Dendritic cell treated with granulocyte-macrophage colony-stimulating factor and Interleukin-4, amounts not matched to agents 40 ng/mL and 50 ng/mL, for 4 days (primary cell): ENCODE measurements around the gene KCNG2.

Experiments used
- H3K27ac Mint-ChIP-seq: one replicate; pipeline ENCODE4 v1.8.0; 2022; ENCODE audit warnings: mild to moderate bottlenecking, mixed read lengths
- H3K27me3 Mint-ChIP-seq: one replicate; pipeline ENCODE4 v1.8.0; 2022; ENCODE audit warnings: mild to moderate bottlenecking, mixed read lengths
- H3K36me3 Mint-ChIP-seq: one replicate; pipeline ENCODE4 v1.8.0; 2022; ENCODE audit warnings: low read depth, mixed read lengths
- H3K4me1 Mint-ChIP-seq: one replicate; pipeline ENCODE4 v1.8.0; 2022; ENCODE audit warnings: low read depth, mixed read lengths
- H3K4me3 Mint-ChIP-seq: one replicate; pipeline ENCODE4 v1.8.0; 2022; ENCODE audit warnings: mild to moderate bottlenecking, moderate library complexity, mixed read lengths
- H3K9me3 Mint-ChIP-seq: one replicate; pipeline ENCODE4 v1.8.0; 2022; ENCODE audit warnings: mixed read lengths
- intact Hi-C: fragments of 100-400 bp; cut with micrococcal nuclease; formaldehyde crosslinking; loops from one replicate; pipeline ENCODE4 v1.15.0; 2022

Gene KCNG2

DNA sequence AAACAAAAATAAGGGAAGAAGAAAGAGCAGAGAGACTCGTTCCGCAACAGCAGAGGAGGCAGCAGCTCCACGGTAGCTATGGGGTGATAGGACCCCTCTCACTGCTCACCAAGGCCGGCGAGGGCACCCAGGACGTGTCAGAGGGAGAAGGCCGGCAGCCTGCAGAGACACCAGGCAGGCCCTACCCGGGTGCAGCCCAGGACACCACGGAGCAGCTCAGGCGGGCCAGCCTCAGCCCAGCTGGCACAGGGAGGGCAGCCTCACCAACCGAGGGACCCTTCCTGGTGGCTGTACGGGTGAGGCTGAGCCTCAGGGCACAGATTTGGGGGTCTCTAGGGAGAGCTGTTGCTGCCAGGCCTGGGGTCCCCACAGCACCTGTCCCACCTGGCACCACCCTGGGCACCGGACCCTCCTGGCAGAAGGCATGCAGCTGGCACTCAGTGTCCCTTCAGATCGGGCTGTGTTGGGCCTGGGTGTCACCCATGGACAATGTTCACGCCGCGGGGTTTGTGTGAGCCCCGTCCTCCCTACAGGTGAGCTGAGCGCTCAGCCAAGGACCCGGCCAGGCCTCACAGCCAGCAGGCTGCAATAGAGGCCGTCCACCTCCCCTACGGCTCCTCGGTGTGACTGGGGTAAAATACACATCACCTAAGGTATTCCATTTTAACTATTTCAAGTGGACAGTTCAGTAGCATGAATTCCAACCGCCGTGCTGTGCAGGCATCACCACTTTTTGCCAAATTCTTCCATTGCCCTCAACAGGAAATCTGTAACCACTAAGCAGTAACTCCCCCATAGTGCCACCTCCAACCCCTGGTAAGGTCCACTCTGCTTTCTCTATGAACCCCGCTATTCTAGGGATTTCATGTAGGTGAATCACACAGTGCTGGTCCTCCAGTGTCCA, 21.6 kb downstream of the KCNG2 start:
- intact Hi-C loops = no loop called here
- no peaks in the 10 kb centered on the region for H3K36me3 Mint-ChIP-seq
- H3K9me3 Mint-ChIP-seq = no peaks in the 10 kb centered on the region
- H3K4me1 Mint-ChIP-seq = peaks cover 60% of the 10 kb centered on the region
- peak overlapping the region; percentile 54 for H3K27ac Mint-ChIP-seq
- H3K27me3 Mint-ChIP-seq = peaks cover 30% of the 10 kb centered on the region
- no peak overlapping the region for H3K4me3 Mint-ChIP-seq

DNA sequence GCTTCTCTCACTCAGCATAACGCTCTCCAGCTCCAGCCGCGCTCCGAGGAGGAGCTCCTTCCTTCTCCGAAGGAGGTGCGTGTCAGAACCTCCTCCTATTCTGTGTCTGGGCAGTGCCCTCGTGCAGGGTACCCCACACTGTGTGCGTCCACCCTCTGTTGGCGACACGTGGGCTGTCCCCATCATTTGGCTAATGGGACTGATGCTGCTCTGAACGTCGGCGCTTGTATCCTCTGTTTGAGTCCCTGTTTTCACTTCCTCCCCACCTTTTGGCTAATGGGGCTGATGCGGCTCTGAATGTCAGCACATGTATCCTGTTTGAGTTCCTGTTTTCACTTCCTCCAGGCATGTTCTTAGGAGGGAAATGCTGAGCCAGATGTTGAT, 22.2 kb downstream of the KCNG2 start:
- H3K9me3 Mint-ChIP-seq = no peaks in the 10 kb centered on the region
- H3K4me3 Mint-ChIP-seq = no peak overlapping the region
- H3K27me3 Mint-ChIP-seq = peaks cover 30% of the 10 kb centered on the region
- no peaks in the 10 kb centered on the region for H3K36me3 Mint-ChIP-seq
- peaks cover 62% of the 10 kb centered on the region for H3K4me1 Mint-ChIP-seq
- intact Hi-C loops = no loop called here
- H3K27ac Mint-ChIP-seq = peak overlapping the region; percentile 54

DNA sequence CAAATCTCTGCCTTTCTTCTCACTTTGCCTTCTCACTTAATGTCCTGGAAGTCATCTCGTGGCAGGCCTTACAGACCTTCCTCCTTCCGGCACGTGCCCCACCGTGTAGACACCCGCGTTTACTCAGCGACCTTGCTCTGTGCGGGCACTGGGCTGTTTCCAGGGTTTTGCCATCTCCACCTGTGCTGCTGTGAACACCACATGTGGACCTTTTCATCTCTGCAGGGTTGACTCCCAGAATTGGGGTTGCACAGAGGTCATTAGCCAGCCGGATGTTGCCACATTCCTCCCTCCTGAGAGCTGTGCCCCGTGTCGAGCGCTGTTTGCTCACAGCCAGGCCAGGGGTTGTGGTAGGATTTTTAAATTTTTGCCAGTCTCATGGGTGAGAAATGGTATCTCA, 25.4 kb downstream of the KCNG2 start:
- H3K4me3 Mint-ChIP-seq = no peak overlapping the region
- H3K4me1 Mint-ChIP-seq = peaks cover 76% of the 10 kb centered on the region
- H3K36me3 Mint-ChIP-seq = no peaks in the 10 kb centered on the region
- peaks cover 12% of the 10 kb centered on the region for H3K27me3 Mint-ChIP-seq
- no peaks in the 10 kb centered on the region for H3K9me3 Mint-ChIP-seq
- H3K27ac Mint-ChIP-seq = peak overlapping the region; percentile 45
- intact Hi-C loops = no loop called here

DNA sequence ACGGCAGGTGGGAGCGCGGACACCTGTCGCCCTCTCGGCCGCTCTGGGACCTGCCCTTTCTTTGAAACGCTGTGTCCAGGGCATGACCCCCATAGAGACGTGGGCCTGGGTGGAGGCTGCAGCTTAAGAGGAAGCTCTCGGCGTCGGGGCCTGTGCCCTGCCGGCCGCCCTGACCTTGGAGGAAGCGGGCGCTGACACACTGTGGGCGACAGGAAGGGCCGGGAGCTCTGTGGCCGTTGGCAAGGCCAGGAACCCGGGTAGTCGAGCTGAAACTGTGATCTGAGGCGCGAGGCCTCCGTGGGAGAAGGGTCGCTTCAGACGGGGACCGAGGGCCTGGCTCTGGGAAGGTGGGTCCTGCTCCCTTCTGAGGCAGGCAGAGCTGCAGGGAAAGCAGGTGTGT, 28.2 kb downstream of the KCNG2 start:
- no peaks in the 10 kb centered on the region for H3K9me3 Mint-ChIP-seq
- H3K27me3 Mint-ChIP-seq = peaks cover 5% of the 10 kb centered on the region
- H3K4me3 Mint-ChIP-seq = no peak overlapping the region
- H3K36me3 Mint-ChIP-seq = no peaks in the 10 kb centered on the region
- peak overlapping the region; percentile 78 for H3K27ac Mint-ChIP-seq
- intact Hi-C loops = no loop called here
- peaks cover 48% of the 10 kb centered on the region for H3K4me1 Mint-ChIP-seq

DNA sequence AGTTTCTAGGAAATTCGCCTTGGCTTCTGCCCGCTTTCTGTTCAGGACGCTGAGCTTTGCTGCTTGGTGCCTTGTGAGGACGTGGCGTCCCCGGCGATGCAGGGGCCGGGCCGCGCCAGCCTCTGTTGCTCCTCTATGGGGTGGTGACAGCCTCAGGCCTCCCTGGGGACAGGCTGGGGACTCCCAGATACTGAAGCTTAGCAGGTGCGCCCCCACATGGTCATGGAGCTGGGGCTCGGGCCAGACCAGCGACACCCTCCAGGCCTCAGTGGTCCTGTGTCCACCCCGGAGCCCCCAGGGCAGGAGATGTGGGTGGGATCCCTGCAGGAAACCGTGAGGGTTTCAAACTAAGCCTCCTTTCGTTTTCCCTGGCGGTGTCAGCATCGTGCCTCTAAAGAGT, 29.2 kb downstream of the KCNG2 start:
- peaks cover under 1% of the 10 kb centered on the region for H3K9me3 Mint-ChIP-seq
- H3K36me3 Mint-ChIP-seq = no peaks in the 10 kb centered on the region
- H3K4me1 Mint-ChIP-seq = peaks cover 42% of the 10 kb centered on the region
- H3K27me3 Mint-ChIP-seq = peaks cover 5% of the 10 kb centered on the region
- intact Hi-C loops = no loop called here
- peak overlapping the region; percentile 10 for H3K27ac Mint-ChIP-seq
- H3K4me3 Mint-ChIP-seq = no peak overlapping the region

DNA sequence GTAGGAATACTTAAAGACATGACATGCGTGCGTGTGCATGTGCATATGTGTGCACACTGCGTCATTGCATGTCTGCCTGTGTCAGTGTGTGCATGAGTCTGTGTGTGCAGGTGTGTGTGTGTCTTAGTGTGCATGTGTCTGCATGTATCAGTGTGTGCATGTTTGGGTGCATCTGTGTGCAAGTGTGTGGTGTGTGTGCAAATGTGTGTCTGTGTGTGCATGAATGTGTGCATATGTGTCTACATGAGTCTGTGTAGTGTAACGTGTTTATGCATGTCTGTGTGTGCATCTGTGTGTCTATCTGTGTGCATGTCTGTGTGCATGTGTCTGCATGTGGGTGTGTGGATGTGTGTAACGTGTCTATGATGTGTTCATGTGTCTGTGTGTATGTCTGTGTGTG, 30.5 kb downstream of the KCNG2 start:
- H3K27ac Mint-ChIP-seq = no peak overlapping the region
- H3K9me3 Mint-ChIP-seq = peaks cover 8% of the 10 kb centered on the region
- intact Hi-C loops = no loop called here
- peaks cover 6% of the 10 kb centered on the region for H3K27me3 Mint-ChIP-seq
- H3K4me3 Mint-ChIP-seq = no peak overlapping the region
- H3K36me3 Mint-ChIP-seq = no peaks in the 10 kb centered on the region
- peaks cover 31% of the 10 kb centered on the region for H3K4me1 Mint-ChIP-seq

DNA sequence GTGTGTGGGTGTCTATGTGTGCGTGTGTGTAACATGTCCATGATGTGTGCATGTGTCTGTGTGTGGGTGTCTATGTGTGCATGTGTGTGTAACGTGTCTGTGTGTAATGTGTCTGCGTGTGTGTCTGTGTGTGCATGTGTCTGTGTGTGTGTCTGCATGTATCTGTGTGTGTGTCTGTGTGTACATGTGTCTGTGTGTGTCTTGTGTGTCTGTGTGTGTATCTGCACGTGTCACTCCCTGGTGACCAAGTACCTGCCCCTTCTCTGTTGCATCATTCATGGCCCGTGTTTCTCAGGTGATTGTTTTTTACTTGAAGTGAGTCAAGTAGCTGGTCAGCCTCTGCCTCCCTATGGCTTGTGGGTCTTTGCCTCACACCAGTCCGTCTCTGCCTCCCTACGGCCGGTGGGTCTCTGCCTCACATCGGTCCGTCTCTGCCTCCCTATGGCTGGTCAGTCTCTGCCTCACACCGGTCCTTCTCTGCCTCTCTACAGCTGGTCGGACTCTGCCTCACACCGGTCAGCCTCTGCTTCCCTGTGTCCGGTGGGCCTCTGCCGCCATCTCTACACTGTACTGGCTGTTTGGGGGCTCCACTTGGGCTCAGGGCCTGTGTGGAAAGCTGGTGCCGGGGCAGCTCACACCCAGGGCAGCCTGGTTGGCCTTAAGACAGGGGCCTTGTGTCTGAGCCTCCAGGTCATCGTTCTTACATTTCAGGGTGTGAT, 31.6 kb downstream of the KCNG2 start:
- Mint-ChIP-seq H3K27me3 (peaks cover 2% of the 10 kb centered on the region), H3K27ac (no peak overlapping the region)
- intact Hi-C loops = no loop called here

DNA sequence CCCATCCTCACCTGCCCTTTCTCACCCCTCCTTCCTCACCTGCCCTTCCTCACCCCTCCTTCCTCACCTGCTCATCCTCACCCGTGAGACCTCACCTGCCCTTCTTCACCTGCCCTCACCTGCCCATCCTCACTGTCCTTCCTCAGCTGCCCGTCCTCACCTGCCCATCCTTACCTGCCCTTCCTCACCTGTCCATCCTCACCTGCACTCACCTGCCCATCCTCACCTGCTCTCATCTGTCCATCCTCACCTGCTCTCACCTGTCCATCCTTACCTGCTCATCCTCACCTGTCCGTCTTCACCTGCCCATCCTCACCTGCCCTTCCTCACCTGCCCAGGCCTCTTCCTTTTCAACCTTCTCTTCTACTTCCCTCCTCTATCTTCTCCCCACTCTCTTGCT, 34.4 kb downstream of the KCNG2 start:
- H3K36me3 Mint-ChIP-seq = no peaks in the 10 kb centered on the region

More for the DNA sequence above, 31.6 kb downstream of the KCNG2 start:
- no peak overlapping the region for H3K4me3 Mint-ChIP-seq
- H3K36me3 Mint-ChIP-seq = no peaks in the 10 kb centered on the region
- peaks cover 23% of the 10 kb centered on the region for H3K4me1 Mint-ChIP-seq
- peaks cover 8% of the 10 kb centered on the region for H3K9me3 Mint-ChIP-seq

DNA sequence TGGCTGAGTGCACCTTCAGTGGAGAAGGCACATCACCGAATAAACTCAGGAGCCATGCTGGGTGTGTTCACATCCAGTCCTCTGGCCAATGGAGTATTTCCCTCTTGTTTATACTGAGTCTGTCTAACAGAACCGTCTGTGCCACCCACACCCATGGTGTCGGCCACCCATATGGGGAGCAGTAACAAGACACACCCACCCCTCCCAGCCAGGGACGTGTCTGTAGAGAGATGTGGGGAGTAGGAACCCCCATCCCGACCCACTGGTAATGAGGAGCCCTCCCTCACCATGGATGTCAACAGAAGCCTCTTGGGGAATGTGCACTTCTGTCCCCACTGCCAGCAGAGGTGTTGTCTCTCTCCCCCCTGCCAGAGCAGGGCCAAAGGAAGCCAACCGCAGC, 37.1 kb downstream of the KCNG2 start:
- H3K27ac Mint-ChIP-seq = no peak overlapping the region
- intact Hi-C loops = no loop called here
- peaks cover 50% of the 10 kb centered on the region for H3K9me3 Mint-ChIP-seq
- H3K4me3 Mint-ChIP-seq = no peak overlapping the region
- H3K36me3 Mint-ChIP-seq = no peaks in the 10 kb centered on the region
- peaks cover 4% of the 10 kb centered on the region for H3K27me3 Mint-ChIP-seq
- H3K4me1 Mint-ChIP-seq = no peaks in the 10 kb centered on the region

More for the DNA sequence above, 34.4 kb downstream of the KCNG2 start:
- H3K4me1 Mint-ChIP-seq = peaks cover 2% of the 10 kb centered on the region
- H3K9me3 Mint-ChIP-seq = peaks cover 31% of the 10 kb centered on the region
- peaks cover 2% of the 10 kb centered on the region for H3K27me3 Mint-ChIP-seq
- intact Hi-C loops = no loop called here
- no peak overlapping the region for H3K27ac Mint-ChIP-seq
- no peak overlapping the region for H3K4me3 Mint-ChIP-seq

DNA sequence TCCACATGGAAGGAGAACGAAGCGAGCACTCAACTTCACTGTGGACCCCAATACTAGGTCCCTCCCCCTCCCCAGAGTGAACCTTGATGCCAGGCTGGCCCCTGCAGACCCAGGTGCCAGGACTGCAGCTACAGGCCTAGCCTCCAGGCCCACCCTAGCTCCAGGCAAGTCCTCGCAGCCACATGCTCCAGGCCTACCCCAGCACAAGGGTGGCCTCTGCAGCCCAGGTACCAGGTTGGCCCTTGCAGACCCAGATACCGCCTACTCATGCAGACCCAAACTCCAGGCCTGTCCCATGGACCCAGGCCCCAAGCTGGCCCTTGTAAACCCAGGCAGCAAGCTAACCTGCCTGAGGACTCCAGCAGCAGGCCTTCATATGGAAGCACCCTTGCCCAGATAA, 44.2 kb downstream of the KCNG2 start:
- Mint-ChIP-seq H3K4me1 (no peaks in the 10 kb centered on the region), H3K27me3 (peaks cover 2% of the 10 kb centered on the region), H3K36me3 (no peaks in the 10 kb centered on the region), H3K9me3 (peaks cover 51% of the 10 kb centered on the region), H3K4me3 (no peak overlapping the region), H3K27ac (no peak overlapping the region)
- intact Hi-C loops = no loop called here

DNA sequence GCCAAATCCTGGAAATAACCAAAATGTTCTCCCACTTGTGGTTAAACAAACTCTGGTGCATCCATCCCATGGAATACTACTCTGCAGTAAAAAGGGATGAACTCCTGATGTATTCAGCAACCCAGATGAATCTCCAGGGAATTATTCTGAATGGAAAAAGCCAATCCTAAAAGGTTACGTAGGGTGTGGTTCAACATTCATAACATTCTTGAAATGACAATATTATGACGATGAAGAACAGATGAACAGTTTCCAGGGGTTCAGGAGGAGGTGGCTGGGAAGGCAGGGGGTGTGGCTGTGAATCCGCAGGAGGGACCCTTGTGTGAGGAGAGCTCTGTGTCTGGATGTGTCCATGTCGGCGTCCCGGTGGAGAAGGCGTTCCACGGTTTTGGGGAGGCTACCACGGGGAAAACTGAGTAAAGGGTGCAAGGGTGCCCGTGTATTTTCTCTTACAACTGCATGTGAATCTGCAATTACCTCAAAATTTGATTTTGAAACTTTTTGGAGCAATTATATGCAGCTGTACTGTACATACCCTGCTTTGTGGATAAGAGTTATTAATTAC, 47.3 kb downstream of the KCNG2 start:
- intact Hi-C loops = no loop called here
- no peaks in the 10 kb centered on the region for H3K27me3 Mint-ChIP-seq
- H3K4me3 Mint-ChIP-seq = no peak overlapping the region

DNA sequence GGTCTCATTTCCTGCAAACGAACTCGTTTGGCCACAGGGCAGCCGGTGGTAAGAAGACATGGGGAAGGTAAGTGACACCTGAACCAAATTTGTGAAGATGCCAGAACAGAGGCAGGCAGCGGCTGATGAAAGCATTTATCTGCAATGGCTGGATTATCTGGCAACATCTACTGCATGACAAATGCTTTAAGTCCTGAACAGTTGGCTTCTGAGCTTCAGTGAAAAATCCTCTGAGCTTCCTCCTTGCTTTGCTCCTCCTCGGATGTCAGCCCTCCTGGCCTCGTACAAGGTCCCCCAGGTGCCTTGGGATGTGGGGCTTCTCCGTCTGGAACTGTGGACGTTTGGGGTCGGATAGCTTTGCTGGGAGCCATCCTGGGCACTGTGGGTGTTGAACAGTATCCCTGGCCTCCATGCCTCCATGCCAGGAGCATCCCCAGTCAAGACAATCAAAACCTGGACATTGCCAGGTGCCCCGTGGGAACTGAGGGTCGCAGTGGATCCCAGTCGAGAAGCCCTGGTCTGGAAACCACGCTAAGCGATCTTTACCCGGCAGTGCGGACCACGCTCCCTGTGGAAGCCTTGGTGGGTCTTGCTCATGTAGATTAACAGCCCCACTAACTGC, 49.3 kb downstream of the KCNG2 start:
- Mint-ChIP-seq H3K27me3 (no peaks in the 10 kb centered on the region), H3K27ac (no peak overlapping the region), H3K36me3 (no peaks in the 10 kb centered on the region), H3K4me1 (no peaks in the 10 kb centered on the region), H3K9me3 (peaks cover 21% of the 10 kb centered on the region), H3K4me3 (no peak overlapping the region)
- intact Hi-C loops = no loop called here

More for the DNA sequence above, 47.3 kb downstream of the KCNG2 start:
- Mint-ChIP-seq H3K9me3 (peaks cover 30% of the 10 kb centered on the region), H3K4me1 (no peaks in the 10 kb centered on the region), H3K27ac (no peak overlapping the region), H3K36me3 (no peaks in the 10 kb centered on the region)

DNA sequence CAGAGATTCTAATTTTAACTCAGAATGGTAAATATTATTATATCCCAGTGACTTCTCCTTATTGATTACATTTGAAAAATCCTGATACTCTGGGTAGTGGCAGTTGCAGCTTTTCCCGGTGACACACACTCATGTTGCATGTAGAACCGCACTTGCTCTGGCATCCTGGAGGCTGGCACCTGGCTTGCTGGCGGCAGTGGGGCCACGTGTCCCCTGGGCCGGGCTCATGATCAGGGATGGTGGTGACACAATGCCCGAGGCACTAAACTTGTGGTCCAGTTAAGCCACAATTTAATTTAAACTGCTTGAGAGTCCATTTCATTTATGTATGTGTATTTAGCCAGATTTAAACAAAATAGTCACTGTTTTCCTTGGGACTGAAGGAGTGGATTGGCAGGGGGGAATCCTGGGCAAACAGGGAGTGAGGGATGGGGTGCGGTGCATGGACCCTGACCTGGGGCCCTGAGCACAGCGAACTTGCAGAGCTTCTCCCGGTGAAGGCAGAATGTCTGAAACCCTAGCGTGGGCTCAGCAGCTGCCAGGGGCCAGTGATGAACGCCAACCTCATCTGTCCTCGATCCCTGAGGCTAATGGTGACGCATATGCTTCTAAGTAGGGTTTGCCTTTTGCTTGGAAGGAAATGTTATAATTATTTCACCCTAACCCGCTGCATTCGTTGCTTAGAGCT, 50.0 kb downstream of the KCNG2 start:
- Mint-ChIP-seq H3K4me1 (no peaks in the 10 kb centered on the region), H3K27me3 (no peaks in the 10 kb centered on the region), H3K9me3 (peaks cover 14% of the 10 kb centered on the region), H3K4me3 (no peak overlapping the region), H3K27ac (no peak overlapping the region), H3K36me3 (no peaks in the 10 kb centered on the region)
- intact Hi-C loops = no loop called here
